ENCODE measurements around the gene MYOG. TPM values are rescaled to one million over a fixed set of nuclear protein-coding genes. Genes with fewer than 3 reads are reported as not detected.

The MYOG gene
- total RNA-seq, 1 experiment from 2014 or later = not detected

GRCh38 chr1:203040513-203041275 lies 45.1 kb downstream of the MYOG start:
- Mint-ChIP-seq H3K27ac (ENCODE audit: low read depth, unreplicated experiment) (no peak overlapping the region), H3K4me3 (ENCODE audit: unreplicated experiment) (no peak overlapping the region), H3K4me1 (ENCODE audit: insufficient read depth, unreplicated experiment) (peaks cover 18% of the 10 kb centered on the region), H3K9me3 (ENCODE audit: unreplicated experiment) (no peaks in the 10 kb centered on the region), H3K36me3 (ENCODE audit: insufficient read depth, unreplicated experiment) (no peaks in the 10 kb centered on the region), H3K27me3 (ENCODE audit: insufficient read depth, unreplicated experiment) (no peaks in the 10 kb centered on the region)
- POLR2A ChIA-PET = interaction anchor here (1.0 to 2.6 kb wide), 8 partner anchors 14 to 227 kb away, joined by 3 to 23 read pairs (median 6); no protein-coding TSS in a partner anchor
- TF ChIP-seq CTCF (IDR thresholded peaks at IDR 0.05; ENCODE audit: unreplicated experiment) = no peak
- no TSS peak for BruUV-seq (replicated peaks)
- intact Hi-C loops (cut with micrococcal nuclease) = no loop called here
- no peak for DNase-seq (ENCODE audit: unreplicated experiment)
- CTCF ChIA-PET = interaction anchor here (0.7 to 22.1 kb wide), 47 partner anchors 8 to 604 kb away, joined by 3 to 702 read pairs (median 8); partner anchors contain the start of genes ADORA1, CHI3L1, MYBPH and PPFIA4

GRCh38 chr1:203039609-203040512 lies 46.0 kb downstream of the MYOG start:
- ChIA-PET POLR2A (interaction anchor here (1.0 to 2.6 kb wide), 12 partner anchors 9 to 228 kb away, joined by 3 to 23 read pairs (median 4); partner anchors contain the start of gene ADORA1), CTCF (interaction anchor here (0.6 to 22.1 kb wide), 89 partner anchors 9 to 1123 kb away, joined by 3 to 702 read pairs (median 6); partner anchors contain the start of genes ADORA1, CHI3L1, MYBPH and MYOG)
- TF ChIP-seq CTCF (IDR thresholded peaks at IDR 0.05; ENCODE audit: unreplicated experiment) = peak; percentile 51
- no TSS peak for BruUV-seq (replicated peaks)
- Mint-ChIP-seq H3K27me3 (ENCODE audit: insufficient read depth, unreplicated experiment) (no peaks in the 10 kb centered on the region), H3K9me3 (ENCODE audit: unreplicated experiment) (no peaks in the 10 kb centered on the region), H3K4me3 (ENCODE audit: unreplicated experiment) (no peak overlapping the region), H3K27ac (ENCODE audit: low read depth, unreplicated experiment) (no peak overlapping the region), H3K36me3 (ENCODE audit: insufficient read depth, unreplicated experiment) (no peaks in the 10 kb centered on the region), H3K4me1 (ENCODE audit: insufficient read depth, unreplicated experiment) (peaks cover 18% of the 10 kb centered on the region)
- intact Hi-C loops (cut with micrococcal nuclease) = loop anchor here (1.0 to 5.0 kb wide), 6 partner anchors 16 to 287 kb away; no protein-coding TSS in a partner anchor
- DNase-seq (ENCODE audit: unreplicated experiment) = peak; percentile 43

GRCh38 chr1:203038891-203039608 lies 46.8 kb downstream of the MYOG start:
- POLR2A ChIA-PET = interaction anchor here (1.0 to 2.6 kb wide), 10 partner anchors 10 to 229 kb away, joined by 3 to 23 read pairs (median 4); partner anchors contain the start of gene ADORA1
- no TSS peak for BruUV-seq (replicated peaks)
- H3K27me3 Mint-ChIP-seq (ENCODE audit: insufficient read depth, unreplicated experiment) = no peaks in the 10 kb centered on the region
- H3K9me3 Mint-ChIP-seq (ENCODE audit: unreplicated experiment) = no peaks in the 10 kb centered on the region
- TF ChIP-seq CTCF (IDR thresholded peaks at IDR 0.05; ENCODE audit: unreplicated experiment) = peak; percentile 100
- intact Hi-C loops (cut with micrococcal nuclease) = loop anchor here (1.0 to 5.0 kb wide), 6 partner anchors 17 to 288 kb away; no protein-coding TSS in a partner anchor
- CTCF ChIA-PET = interaction anchor here (0.5 to 22.1 kb wide), 87 partner anchors 9 to 1122 kb away, joined by 3 to 702 read pairs (median 6); partner anchors contain the start of genes ADORA1, CHI3L1, MYBPH and MYOG
- H3K4me1 Mint-ChIP-seq (ENCODE audit: insufficient read depth, unreplicated experiment) = peaks cover 18% of the 10 kb centered on the region
- no peak overlapping the region for H3K4me3 Mint-ChIP-seq (ENCODE audit: unreplicated experiment)
- DNase-seq (ENCODE audit: unreplicated experiment) = peak; percentile 90
- no peaks in the 10 kb centered on the region for H3K36me3 Mint-ChIP-seq (ENCODE audit: insufficient read depth, unreplicated experiment)
- no peak overlapping the region for H3K27ac Mint-ChIP-seq (ENCODE audit: low read depth, unreplicated experiment)

All from MCF 10A (cell line).